Measurements from ENCODE around the gene STPG1.
A peak's percentile ranks its signal among the peaks of the same experiment; 100 is the strongest.

STPG1 gene

GRCh38 chr1:24390924-24391782, 22.4 kb downstream of the STPG1 start:
- TF ChIP-seq POLR2AphosphoS5 (IDR thresholded peaks at IDR 0.05; ENCODE audit: low read depth, low read length) (no peak), POLR2A (IDR thresholded peaks at IDR 0.05; ENCODE audit: low read depth, low read length) (no peak), TAF1 (IDR thresholded peaks at IDR 0.05; ENCODE audit: borderline replicate concordance, low read depth, low read length) (no peak)
- FAIRE-seq (peak; percentile 86), DNase-seq (ENCODE audit: insufficient read length) (peak; percentile 35)

DNA sequence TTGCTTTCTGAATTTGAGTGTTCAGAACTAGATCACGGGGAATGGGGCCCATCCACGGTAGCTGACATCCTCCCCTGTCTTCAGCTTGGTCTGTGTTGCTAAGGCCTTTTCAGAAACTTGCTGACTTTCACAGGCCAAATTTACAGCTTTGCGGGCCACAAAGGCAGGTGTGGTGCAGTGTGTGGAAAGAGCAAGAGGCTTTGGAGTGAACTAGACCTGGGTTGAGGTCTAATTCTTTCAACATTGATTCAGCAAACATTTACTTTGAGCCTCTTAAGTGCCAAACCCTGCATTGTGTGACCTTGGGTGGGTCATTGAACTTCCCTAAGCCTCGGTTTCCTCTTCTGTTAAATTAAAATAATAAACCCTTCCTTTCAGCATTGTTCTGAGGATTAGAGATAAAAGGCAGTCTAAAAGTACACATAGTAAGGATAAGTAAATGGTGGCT, 24.3 kb downstream of the STPG1 start:
- FAIRE-seq = no peak
- no peak for TF ChIP-seq POLR2AphosphoS5 (IDR thresholded peaks at IDR 0.05; ENCODE audit: low read depth, low read length)
- no peak for TF ChIP-seq POLR2A (IDR thresholded peaks at IDR 0.05; ENCODE audit: low read depth, low read length)
- TF ChIP-seq TAF1 (IDR thresholded peaks at IDR 0.05; ENCODE audit: borderline replicate concordance, low read depth, low read length) = no peak
- DNase-seq (ENCODE audit: insufficient read length) = no peak

DNA sequence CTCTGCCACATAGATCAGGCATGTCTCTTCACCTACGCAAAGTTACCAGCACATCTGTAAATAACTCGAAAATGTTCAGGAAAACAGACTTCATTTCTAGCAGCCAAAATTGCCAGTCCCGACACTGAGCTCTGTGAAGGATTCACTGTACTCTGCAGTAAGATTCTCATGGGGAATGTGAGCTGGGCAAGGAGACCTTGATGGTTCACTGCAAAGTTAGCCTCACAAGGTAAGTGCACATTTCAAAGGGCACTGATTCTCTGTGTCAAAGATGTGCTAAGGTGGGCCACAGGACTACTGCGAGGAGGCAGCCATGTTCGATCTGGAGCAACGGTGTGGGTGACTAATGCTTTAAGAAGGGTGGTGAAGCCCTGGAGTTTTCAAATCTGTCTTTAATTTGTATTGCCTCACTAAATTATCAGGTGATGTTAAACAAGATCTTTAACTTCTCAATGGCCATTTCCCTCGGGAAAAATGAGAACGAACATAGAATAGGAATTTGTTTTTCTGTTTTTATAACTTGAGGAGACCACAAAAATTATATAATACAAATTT, 25.2 kb downstream of the STPG1 start:
- FAIRE-seq (no peak), DNase-seq (ENCODE audit: insufficient read length) (no peak)
- TF ChIP-seq TAF1 (IDR thresholded peaks at IDR 0.05; ENCODE audit: borderline replicate concordance, low read depth, low read length) (no peak), POLR2AphosphoS5 (IDR thresholded peaks at IDR 0.05; ENCODE audit: low read depth, low read length) (no peak), POLR2A (IDR thresholded peaks at IDR 0.05; ENCODE audit: low read depth, low read length) (no peak)

DNA sequence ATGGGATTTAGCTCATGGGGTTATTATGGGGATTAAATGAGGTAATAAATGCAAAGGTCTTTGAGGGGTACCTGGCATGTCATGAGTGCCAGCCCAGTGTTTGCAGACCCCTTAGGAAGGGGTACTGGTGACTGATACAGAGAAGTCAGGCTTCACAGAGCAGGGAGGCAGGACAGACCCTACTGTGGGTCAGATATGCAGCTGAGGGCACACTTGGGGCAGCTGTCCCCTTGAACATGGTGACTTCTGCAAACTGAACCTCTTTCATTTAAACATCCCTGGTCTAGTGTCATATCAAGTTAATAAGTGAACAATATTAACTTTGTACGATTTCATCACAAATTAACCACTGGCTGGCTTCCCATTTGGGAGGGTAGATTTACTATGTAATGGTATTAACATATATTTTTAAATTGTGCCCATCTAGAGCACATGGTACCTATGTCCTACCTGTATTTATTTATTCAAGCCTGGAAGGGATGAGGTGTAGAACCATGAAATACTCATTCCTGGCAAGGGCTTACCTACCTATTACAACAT, 25.9 kb downstream of the STPG1 start:
- FAIRE-seq (no peak), DNase-seq (ENCODE audit: insufficient read length) (no peak)
- TF ChIP-seq TAF1 (IDR thresholded peaks at IDR 0.05; ENCODE audit: borderline replicate concordance, low read depth, low read length) (no peak), POLR2A (IDR thresholded peaks at IDR 0.05; ENCODE audit: low read depth, low read length) (no peak), POLR2AphosphoS5 (IDR thresholded peaks at IDR 0.05; ENCODE audit: low read depth, low read length) (no peak)

DNA sequence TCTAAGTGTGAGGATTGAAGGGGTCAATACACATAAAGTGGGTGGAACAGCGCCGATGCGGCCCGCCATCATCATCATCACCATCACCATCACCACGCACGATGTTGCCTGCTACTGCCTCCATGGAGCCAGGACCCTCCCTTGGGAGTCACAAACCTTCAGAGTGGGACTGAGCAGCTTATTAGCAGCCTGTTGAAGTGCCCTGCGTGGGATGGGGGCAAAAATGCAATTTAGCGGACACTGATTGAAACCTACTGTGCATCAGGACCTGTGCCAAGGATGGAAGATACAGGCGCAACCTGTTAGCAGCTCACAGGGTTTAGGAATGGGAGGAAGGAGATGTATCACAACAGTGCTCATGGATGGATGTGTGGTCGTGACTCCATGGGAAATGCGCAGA, 26.7 kb downstream of the STPG1 start:
- no peak for TF ChIP-seq POLR2AphosphoS5 (IDR thresholded peaks at IDR 0.05; ENCODE audit: low read depth, low read length)
- TF ChIP-seq TAF1 (IDR thresholded peaks at IDR 0.05; ENCODE audit: borderline replicate concordance, low read depth, low read length) = no peak
- no peak for TF ChIP-seq POLR2A (IDR thresholded peaks at IDR 0.05; ENCODE audit: low read depth, low read length)
- FAIRE-seq = no peak

GRCh38 chr1:24386241-24386640, 27.3 kb downstream of the STPG1 start:
- FAIRE-seq (no peak), DNase-seq (ENCODE audit: insufficient read length) (no peak)
- TF ChIP-seq POLR2A (IDR thresholded peaks at IDR 0.05; ENCODE audit: low read depth, low read length) (no peak), TAF1 (IDR thresholded peaks at IDR 0.05; ENCODE audit: borderline replicate concordance, low read depth, low read length) (no peak), POLR2AphosphoS5 (IDR thresholded peaks at IDR 0.05; ENCODE audit: low read depth, low read length) (no peak)

More for the DNA sequence above, 26.7 kb downstream of the STPG1 start:
- no peak for DNase-seq (ENCODE audit: insufficient read length)

- FAIRE-seq (peak; percentile 60), DNase-seq (ENCODE audit: insufficient read length) (no peak)
- no peak for TF ChIP-seq POLR2AphosphoS5 (IDR thresholded peaks at IDR 0.05; ENCODE audit: low read depth, low read length)
- TF ChIP-seq POLR2A (IDR thresholded peaks at IDR 0.05; ENCODE audit: low read depth, low read length) = no peak
- TF ChIP-seq TAF1 (IDR thresholded peaks at IDR 0.05; ENCODE audit: borderline replicate concordance, low read depth, low read length) = no peak
These were observed 28.2 kb downstream of the STPG1 start for GRCh38 chr1:24385160-24385940.

GRCh38 chr1:24384251-24385090, 29.1 kb downstream of the STPG1 start:
- FAIRE-seq = peak; percentile 87
- DNase-seq (ENCODE audit: insufficient read length) = peak; percentile 40
- TF ChIP-seq TAF1 (IDR thresholded peaks at IDR 0.05; ENCODE audit: borderline replicate concordance, low read depth, low read length) (no peak), POLR2AphosphoS5 (IDR thresholded peaks at IDR 0.05; ENCODE audit: low read depth, low read length) (no peak), POLR2A (IDR thresholded peaks at IDR 0.05; ENCODE audit: low read depth, low read length) (no peak)

GRCh38 chr1:24383381-24383940, 30.1 kb downstream of the STPG1 start:
- no peak for DNase-seq (ENCODE audit: insufficient read length)
- FAIRE-seq = no peak

GRCh38 chr1:24382165-24382577, 31.4 kb downstream of the STPG1 start:
- FAIRE-seq (no peak), DNase-seq (ENCODE audit: insufficient read length) (no peak)
- no peak for TF ChIP-seq POLR2AphosphoS5 (IDR thresholded peaks at IDR 0.05; ENCODE audit: low read depth, low read length)
- no peak for TF ChIP-seq TAF1 (IDR thresholded peaks at IDR 0.05; ENCODE audit: borderline replicate concordance, low read depth, low read length)
- no peak for TF ChIP-seq POLR2A (IDR thresholded peaks at IDR 0.05; ENCODE audit: low read depth, low read length)

More at GRCh38 chr1:24383381-24383940, 30.1 kb downstream of the STPG1 start:
- TF ChIP-seq POLR2A (IDR thresholded peaks at IDR 0.05; ENCODE audit: low read depth, low read length) (no peak), POLR2AphosphoS5 (IDR thresholded peaks at IDR 0.05; ENCODE audit: low read depth, low read length) (no peak), TAF1 (IDR thresholded peaks at IDR 0.05; ENCODE audit: borderline replicate concordance, low read depth, low read length) (no peak)
